Neural crest cell (in vitro differentiated cells): ENCODE measurements around the gene CACNB4. TPM values are rescaled to one million over a fixed set of nuclear protein-coding genes. Genes with fewer than 3 reads are reported as not detected.

Experiments used
- DNase-seq: peaks from one replicate; pipeline ENCODE4 v3.0.0; 2021; ENCODE audit warnings: low read depth, mixed read lengths, low spot score
- H3K27ac Mint-ChIP-seq: one replicate; pipeline ENCODE4 v1.8.0; 2021; ENCODE audit warnings: mild to moderate bottlenecking, mixed read lengths; ENCODE audit not compliant: unreplicated experiment
- H3K27me3 Mint-ChIP-seq: 2 replicates; pipeline ENCODE4 v1.8.0; 2021; ENCODE audit warnings: low read depth, mild to moderate bottlenecking, mixed read lengths
- H3K36me3 Mint-ChIP-seq: 2 replicates; pipeline ENCODE4 v1.8.0; 2021; ENCODE audit warnings: low read depth, mild to moderate bottlenecking, mixed read lengths
- H3K4me1 Mint-ChIP-seq: 2 replicates; pipeline ENCODE4 v1.8.0; 2021; ENCODE audit warnings: mixed read lengths
- H3K4me3 Mint-ChIP-seq: one replicate; pipeline ENCODE4 v1.8.0; 2021; ENCODE audit warnings: mild to moderate bottlenecking, mixed read lengths
- H3K9me3 Mint-ChIP-seq: 2 replicates; pipeline ENCODE4 v1.8.0; 2021; ENCODE audit warnings: mixed read lengths
- CTCF ChIP-seq: fragments of 200-600 bp; sonication (generic); conservative IDR thresholded peaks from 2 replicates; pipeline ENCODE4 v1.5.0; 2021; ENCODE audit warnings: antibody characterized with exemption, mild to moderate bottlenecking
- total RNA-seq: library from RNA; stranded (reverse); gene quantifications from 2 replicates; pipeline ENCODE4 v1.2.1, GENCODE V29; 2021

The CACNB4 gene
- total RNA-seq, 1 donor from 2014 or later = 6.9 TPM

- no peak for TF ChIP-seq CTCF
- no peaks in the 10 kb centered on the region for H3K36me3 Mint-ChIP-seq
- no peaks in the 10 kb centered on the region for H3K9me3 Mint-ChIP-seq
- no peak overlapping the region for H3K27ac Mint-ChIP-seq
- H3K4me3 Mint-ChIP-seq = no peak overlapping the region
- H3K27me3 Mint-ChIP-seq = no peaks in the 10 kb centered on the region
- no peak for DNase-seq
- H3K4me1 Mint-ChIP-seq = peaks cover 9% of the 10 kb centered on the region
These were observed 194.8 kb downstream of the CACNB4 start for GRCh38 chr2:151904021-151904420.

GRCh38 chr2:151902829-151903228 is 196.0 kb downstream of the CACNB4 start:
- no peaks in the 10 kb centered on the region for H3K9me3 Mint-ChIP-seq

DNA sequence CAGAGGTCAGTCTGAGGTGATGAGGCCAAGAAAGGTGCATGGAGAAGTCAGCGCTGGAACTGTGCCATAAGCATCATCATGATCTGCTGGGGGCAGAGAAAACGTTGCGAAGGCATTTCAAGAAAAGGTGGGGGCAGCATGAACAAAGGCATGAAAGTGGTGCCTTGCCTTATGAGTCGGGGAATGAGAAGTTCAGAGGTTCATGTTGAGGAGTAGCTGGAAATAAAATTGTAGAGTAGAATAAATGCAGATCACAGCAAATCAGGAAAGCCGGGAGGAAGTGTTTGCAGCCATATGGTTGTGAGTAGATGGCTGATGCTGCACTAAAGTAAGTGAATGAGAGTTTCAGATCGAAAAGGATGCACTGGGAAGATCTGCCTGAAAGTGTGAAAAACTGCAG is 198.5 kb downstream of the CACNB4 start:
- Mint-ChIP-seq H3K27ac (no peak overlapping the region), H3K4me1 (no peaks in the 10 kb centered on the region)

More at GRCh38 chr2:151902829-151903228, 196.0 kb downstream of the CACNB4 start:
- TF ChIP-seq CTCF = no peak
- Mint-ChIP-seq H3K36me3 (no peaks in the 10 kb centered on the region), H3K4me3 (no peak overlapping the region), H3K27ac (no peak overlapping the region), H3K27me3 (no peaks in the 10 kb centered on the region), H3K4me1 (peaks cover 4% of the 10 kb centered on the region)
- DNase-seq = no peak

DNA sequence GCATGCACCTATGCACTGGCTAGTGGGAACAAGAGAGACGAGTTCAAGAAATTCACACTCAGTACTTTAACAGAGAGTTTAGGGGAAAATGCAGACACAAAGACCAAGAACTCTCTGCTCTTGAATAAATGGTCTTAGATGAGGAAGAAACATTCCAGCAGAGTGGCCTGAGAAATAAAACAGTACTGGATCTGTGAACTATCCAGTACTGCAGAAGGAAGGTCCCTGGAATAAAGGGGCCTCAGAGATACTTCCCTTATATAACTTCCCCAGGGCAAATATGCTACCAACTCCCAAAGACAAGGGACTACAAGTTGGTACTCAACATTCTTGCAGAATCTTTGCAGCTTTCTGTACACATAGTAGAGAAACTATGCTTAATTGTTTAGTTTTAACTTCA is 199.7 kb downstream of the CACNB4 start:
- H3K9me3 Mint-ChIP-seq = peaks cover 7% of the 10 kb centered on the region
- no peak overlapping the region for H3K4me3 Mint-ChIP-seq
- H3K36me3 Mint-ChIP-seq = peaks cover 8% of the 10 kb centered on the region
- TF ChIP-seq CTCF = no peak
- no peaks in the 10 kb centered on the region for H3K4me1 Mint-ChIP-seq
- DNase-seq = no peak
- H3K27ac Mint-ChIP-seq = no peak overlapping the region
- H3K27me3 Mint-ChIP-seq = no peaks in the 10 kb centered on the region

More for the DNA sequence above, 198.5 kb downstream of the CACNB4 start:
- Mint-ChIP-seq H3K27me3 (no peaks in the 10 kb centered on the region), H3K36me3 (no peaks in the 10 kb centered on the region), H3K9me3 (no peaks in the 10 kb centered on the region), H3K4me3 (no peak overlapping the region)
- no peak for TF ChIP-seq CTCF
- DNase-seq = no peak

DNA sequence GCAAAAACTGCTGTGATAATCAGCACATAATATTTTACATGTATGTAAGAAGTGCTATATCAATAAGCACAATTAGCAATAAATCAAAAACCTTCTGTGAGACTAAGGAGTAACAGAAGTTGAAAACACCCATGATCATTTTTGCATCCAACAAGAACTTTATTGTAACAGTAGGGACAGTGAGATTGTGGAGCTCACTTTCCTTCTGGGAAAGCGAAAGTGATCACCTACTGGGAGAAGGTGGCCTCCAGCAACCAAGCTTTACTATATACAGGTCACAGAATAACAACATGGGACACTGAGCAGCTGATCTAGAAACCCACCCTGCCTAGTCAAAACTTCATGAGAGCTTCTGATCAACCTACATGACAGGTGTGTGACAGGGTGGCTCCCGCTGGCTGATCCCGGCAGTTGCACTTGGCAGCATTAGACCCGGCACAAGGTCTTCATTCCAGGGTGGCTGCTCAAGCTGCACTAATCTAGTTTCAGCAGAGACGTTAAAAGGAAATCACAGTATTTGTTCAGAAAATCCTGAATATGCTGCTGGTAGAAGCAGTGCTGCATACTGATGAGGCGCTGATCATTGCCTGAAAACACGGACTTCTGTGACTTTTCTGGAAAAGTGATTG is 207.2 kb downstream of the CACNB4 start:
- Mint-ChIP-seq H3K27me3 (no peaks in the 10 kb centered on the region), H3K27ac (no peak overlapping the region), H3K4me3 (no peak overlapping the region), H3K4me1 (peaks cover 10% of the 10 kb centered on the region), H3K9me3 (peaks cover 7% of the 10 kb centered on the region), H3K36me3 (peaks cover 8% of the 10 kb centered on the region)
- TF ChIP-seq CTCF = no peak
- no peak for DNase-seq
